Left colon (tissue), 2 donors: ENCODE results near the gene SHISA5. TPM values are rescaled to one million over a fixed set of nuclear protein-coding genes. Genes with fewer than 3 reads are reported as not detected.
A peak's percentile ranks its signal among the peaks of the same experiment; 100 is the strongest.

Source experiments
- ATAC-seq: fragments of 200-7000 bp; cut with Tn5 transposase; one replicate; pipeline ENCODE4 v1.9.1; 2020; ENCODE audit warnings: mild to moderate bottlenecking, moderate library complexity
- DNase-seq, 2 donors: peaks; one replicate each; pipeline ENCODE4 v3.0.0-alpha.2; 2020
- intact Hi-C, 2 donors: fragments of 100-400 bp; cut with DNase I in 1 of 2; cut with micrococcal nuclease in 1 of 2; formaldehyde crosslinking; loops; one replicate each; pipeline versions ENCODE4 v1.11.2 to v1.14.0; 2022; cut with DNase I, micrococcal nuclease
- total RNA-seq, 2 donors: library from RNA; stranded (reverse); fragmentation: NEBNext Ultra II Directional; extraction: Animal tissue kit (Norgen Biotek cat#: 25700); gene quantifications; one replicate each; pipeline ENCODE4 v1.2.1, GENCODE V29; 2021
- donor health status: DM: no; HTN: no; CAD: no.
- donor health status: DM: yes; HTN: yes; CAD: no.

Gene SHISA5
- total RNA-seq, 2 donors from 2014 or later: 103 to 116 TPM

- peak; percentile 99 for DNase-seq
- ATAC-seq: peak; percentile 93
- intact Hi-C loops: loop anchor here in 1 of 2 donors (5.0 kb wide), 1 partner anchor 38 kb away; no protein-coding TSS in a partner anchor
These were observed 64.0 kb downstream of the SHISA5 start, which contains the start of the genes CCDC51 and TMA7 for GRCh38 chr3:48439820-48440589. CCDC51 (minus strand) TSS chr3:48440119; CDS start chr3:48435128, 4,991 bp downstream. TMA7 (plus strand) TSS chr3:48440257; CDS start chr3:48440297, 40 bp downstream.

- intact Hi-C loops: loop anchor here in 1 of 2 donors (5.0 kb wide), 1 partner anchor 36 kb away; no protein-coding TSS in a partner anchor
- ATAC-seq: no peak
- DNase-seq: no peak
These were observed 66.2 kb downstream of the SHISA5 start for GRCh38 chr3:48437812-48438211.

GRCh38 chr3:48436855-48437254 lies 67.1 kb downstream of the SHISA5 start:
- intact Hi-C loops: loop anchor here in 1 of 2 donors (5.0 kb wide), 1 partner anchor 35 kb away; no protein-coding TSS in a partner anchor
- DNase-seq: no peak

GRCh38 chr3:48436477-48436787 lies 67.5 kb downstream of the SHISA5 start:
- DNase-seq (no peak), ATAC-seq (no peak)
- intact Hi-C loops: loop anchor here in 1 of 2 donors (5.0 kb wide), 1 partner anchor 34 kb away; no protein-coding TSS in a partner anchor

More at GRCh38 chr3:48436855-48437254, 67.1 kb downstream of the SHISA5 start:
- ATAC-seq: no peak

- peak; percentile 79 to 92 for DNase-seq
- ATAC-seq: peak; percentile 35
- intact Hi-C loops: loop anchor here in 1 of 2 donors (5.0 kb wide), 1 partner anchor 34 kb away; no protein-coding TSS in a partner anchor
These were observed 68.0 kb downstream of the SHISA5 start for GRCh38 chr3:48435774-48436476.

- no peak for ATAC-seq
- intact Hi-C loops: loop anchor here in 1 of 2 donors (5.0 kb wide), 1 partner anchor 33 kb away; no protein-coding TSS in a partner anchor
- no peak for DNase-seq
These were observed 68.8 kb downstream of the SHISA5 start for GRCh38 chr3:48435223-48435595.

GRCh38 chr3:48434591-48435222 lies 69.3 kb downstream of the SHISA5 start:
- DNase-seq (peak in 1 of 2 donors; percentile 61), ATAC-seq (peak; percentile 13)
- intact Hi-C loops: loop anchor here in 1 of 2 donors (5.0 kb wide), 1 partner anchor 32 kb away; no protein-coding TSS in a partner anchor

GRCh38 chr3:48433472-48434118 lies 70.4 kb downstream of the SHISA5 start:
- ATAC-seq (peak; percentile 70), DNase-seq (peak; percentile 68 to 86)
- intact Hi-C loops: no loop called here

GRCh38 chr3:48432411-48433371 lies 71.3 kb downstream of the SHISA5 start:
- ATAC-seq: peak; percentile 17
- no peak for DNase-seq
- intact Hi-C loops: no loop called here

- intact Hi-C loops: no loop called here
These were observed 72.5 kb downstream of the SHISA5 start for GRCh38 chr3:48431224-48432029.

GRCh38 chr3:48430708-48431101 lies 73.3 kb downstream of the SHISA5 start:
- intact Hi-C loops: no loop called here
- ATAC-seq (no peak), DNase-seq (no peak)

More at GRCh38 chr3:48431224-48432029, 72.5 kb downstream of the SHISA5 start:
- ATAC-seq (no peak), DNase-seq (no peak)

GRCh38 chr3:48429960-48430707 lies 73.8 kb downstream of the SHISA5 start, which contains the start of gene PLXNB1:
PLXNB1 (minus strand) TSS chr3:48430086; CDS start chr3:48424611, 5,475 bp downstream.
- intact Hi-C loops: no loop called here
- DNase-seq (peak; percentile 82 to 93), ATAC-seq (peak; percentile 46)

- intact Hi-C loops: no loop called here
- DNase-seq (peak; percentile 84), ATAC-seq (peak; percentile 46)
These were observed 74.5 kb downstream of the SHISA5 start for GRCh38 chr3:48429317-48429959.

- DNase-seq (peak; percentile 75 to 76), ATAC-seq (peak; percentile 74)
- intact Hi-C loops: no loop called here
These were observed 75.2 kb downstream of the SHISA5 start for GRCh38 chr3:48428572-48429316.
